HT-29 (cell line): ENCODE results near the gene BCO2. TPM values are rescaled to one million over a fixed set of nuclear protein-coding genes. Genes with fewer than 3 reads are reported as not detected.

ENCODE experiments used
- DNase-seq: peaks from one replicate; pipeline ENCODE4 v3.0.0-alpha.2; 2015; ENCODE audit warnings: low spot score
- small RNA-seq: library from RNA; depleted of rRNA; stranded (forward); fragments of <200 nt; gene quantifications from one replicate; pipeline ENCODE3, GENCODE V24; 2014
- total RNA-seq: library from RNA; depleted of rRNA; stranded (reverse); fragments of >200 nt; shearing (Covaris generic); gene quantifications from 2 replicates; pipeline ENCODE4 v1.2.3, GENCODE V29; 2014; rRNA removed

The BCO2 gene
- total RNA-seq, 1 experiment from 2014 or later, result 0.84 TPM

- DNase-seq, result no peak
These were observed 71.9 kb downstream of the BCO2 start for GRCh38 chr11:112247201-112247600.

GRCh38 chr11:112248201-112248600 lies 72.9 kb downstream of the BCO2 start:
- no peak for DNase-seq

- no peak for DNase-seq
These were observed 74.7 kb downstream of the BCO2 start for GRCh38 chr11:112249871-112250610.

- DNase-seq, result no peak
These were observed 78.4 kb downstream of the BCO2 start for GRCh38 chr11:112253605-112254242.

- DNase-seq, result no peak
These were observed 79.9 kb downstream of the BCO2 start for GRCh38 chr11:112255067-112255720.

GRCh38 chr11:112260490-112260889 lies 85.2 kb downstream of the BCO2 start, which contains the start of gene PLET1:
Gene PLET1 (minus strand): TSS chr11:112260860. CDS start chr11:112260589, 271 bp downstream.
- DNase-seq, result no peak

GRCh38 chr11:112265659-112266409 lies 90.5 kb downstream of the BCO2 start:
- DNase-seq, result no peak

GRCh38 chr11:112266410-112266778 lies 91.1 kb downstream of the BCO2 start:
- no peak for DNase-seq

- DNase-seq, result no peak
These were observed 91.9 kb downstream of the BCO2 start for GRCh38 chr11:112267188-112267591.

- DNase-seq, result no peak
These were observed 93.1 kb downstream of the BCO2 start for GRCh38 chr11:112268406-112268805.

Small RNAs within 50 kb of the gene (small RNA-seq; reads per million reads assigned to genes)
- not detected for gene MRPS36P4

Other genes with a start within 250 kb of the BCO2 start
- gene DIXDC1, start 238.2 kb upstream of the BCO2 start, total RNA-seq, result 2.0 and 2.6 TPM in 2 replicates
- 37.2 and 42.4 TPM in 2 replicates for gene DLAT, start 150.1 kb upstream of the BCO2 start, total RNA-seq
- gene PIH1D2, start 101.5 kb upstream of the BCO2 start, total RNA-seq, result 0.52 and 0.97 TPM in 2 replicates
- 11.0 and 13.4 TPM in 2 replicates for gene NKAPD1, start 101.2 kb upstream of the BCO2 start, total RNA-seq
- 212 and 216 TPM in 2 replicates for gene TIMM8B, start 88.8 kb upstream of the BCO2 start, total RNA-seq
- gene SDHD, start 88.6 kb upstream of the BCO2 start, total RNA-seq, result 144 and 195 TPM in 2 replicates
- gene IL18, start 11.4 kb upstream of the BCO2 start, total RNA-seq, result 1.8 TPM in 2 replicates
- not detected in 2 replicates for gene TEX12, start 8.1 kb upstream of the BCO2 start, total RNA-seq
- gene PTS, start 50.9 kb downstream of the BCO2 start, total RNA-seq, result 28.3 and 44.7 TPM in 2 replicates
- gene PLET1, start 85.3 kb downstream of the BCO2 start, total RNA-seq, result not detected in 2 replicates